GM23248 (cell line): Measurements from ENCODE around the gene EEF1A2. TPM values are rescaled to one million over a fixed set of nuclear protein-coding genes. Genes with fewer than 3 reads are reported as not detected.

Experiments used
- DNase-seq: peaks from one replicate; pipeline ENCODE4 v3.0.0-alpha.2; 2015
- H2AFZ ChIP-seq: fragments of 200-600 bp; sonication (generic); 2 replicates; pipeline ENCODE4 v1.6.1; 2016; ENCODE audit warnings: antibody characterized with exemption
- H3F3A ChIP-seq: fragments of 200-600 bp; sonication (generic); 2 replicates; pipeline ENCODE4 v1.6.1; 2016; ENCODE audit warnings: mild to moderate bottlenecking, antibody characterized with exemption, mixed run types; ENCODE audit not compliant: insufficient read depth
- H3K27ac ChIP-seq: fragments of 200-600 bp; sonication (generic); 2 replicates; pipeline ENCODE4 v1.5.1; 2016; ENCODE audit warnings: mild to moderate bottlenecking
- H3K27me3 ChIP-seq: fragments of 200-600 bp; sonication (generic); replicated peaks from 2 replicates; pipeline ENCODE4 v1.6.1; 2016; ENCODE audit warnings: mild to moderate bottlenecking; ENCODE audit not compliant: insufficient read depth
- H3K36me3 ChIP-seq: fragments of 200-600 bp; sonication (generic); 2 replicates; pipeline ENCODE4 v1.6.1; 2016; ENCODE audit warnings: low read depth, mild to moderate bottlenecking
- H3K4me1 ChIP-seq: fragments of 200-600 bp; sonication (generic); 2 replicates; pipeline ENCODE4 v1.6.1; 2016; ENCODE audit warnings: mild to moderate bottlenecking; ENCODE audit not compliant: insufficient read depth
- H3K4me2 ChIP-seq: fragments of 200-600 bp; sonication (generic); one replicate; pipeline ENCODE4 v1.6.1; 2016; ENCODE audit warnings: mild to moderate bottlenecking; ENCODE audit not compliant: unreplicated experiment
- H3K4me3 ChIP-seq: fragments of 200-600 bp; sonication (generic); 2 replicates; pipeline ENCODE4 v1.5.1; 2016; ENCODE audit warnings: mild to moderate bottlenecking
- H3K79me2 ChIP-seq: fragments of 200-600 bp; sonication (generic); 2 replicates; pipeline ENCODE4 v1.6.1; 2016; ENCODE audit warnings: mild to moderate bottlenecking; ENCODE audit not compliant: insufficient read depth
- H3K9ac ChIP-seq: fragments of 200-600 bp; sonication (generic); 2 replicates; pipeline ENCODE4 v1.6.1; 2016; ENCODE audit warnings: mild to moderate bottlenecking
- H3K9me2 ChIP-seq: fragments of 200-600 bp; sonication (generic); 2 replicates; pipeline ENCODE4 v1.6.1; 2016; ENCODE audit warnings: mixed run types, mild to moderate bottlenecking, moderate library complexity; ENCODE audit not compliant: insufficient read depth
- H3K9me3 ChIP-seq: fragments of 200-600 bp; sonication (generic); one replicate; pipeline ENCODE4 v1.6.1; 2017; ENCODE audit warnings: low read depth
- H4K20me1 ChIP-seq: fragments of 200-600 bp; sonication (generic); 2 replicates; pipeline ENCODE4 v1.6.0; 2016; ENCODE audit not compliant: insufficient read depth
- EZH2 ChIP-seq: fragments of 200-600 bp; sonication (generic); IDR thresholded peaks from 2 replicates; pipeline ENCODE4 v1.6.1; 2018; ENCODE audit warnings: antibody characterized with exemption, mild to moderate bottlenecking; ENCODE audit not compliant: insufficient read depth, poor library complexity, severe bottlenecking
- EZH2phosphoT487 ChIP-seq: fragments of 200-600 bp; sonication (generic); IDR thresholded peaks from 2 replicates; pipeline ENCODE4 v1.6.1; 2018; ENCODE audit warnings: antibody characterized with exemption, moderate library complexity, mild to moderate bottlenecking, low read depth; ENCODE audit not compliant: insufficient read depth
- WGBS, 2 experiments: methylation state at CpG; one replicate each; pipeline ENCODE4 v1.1.6; 2015 to 2017; ENCODE audit warnings: low lambda C conversion rate in 2 of 2, low coverage in 1 of 2; ENCODE audit errors: missing lambda C conversion rate in 2 of 2; 5-methylcytosine and 5-hydroxymethylcytosine counted together
- in situ Hi-C: fragments of 300-500 bp; cut with MboI; formaldehyde crosslinking; loops from 2 replicates; pipeline ENCODE4 v1.15.0; 2020
- polyA plus RNA-seq: library from polyadenylated mRNA; unstranded; fragments of >200 nt; fragmentation: Nextera tagmentation; extraction: Ambion mirVana; gene quantifications from 2 replicates; pipeline ENCODE4 v1.2.1, GENCODE V29; 2016
- total RNA-seq: library from RNA; depleted of rRNA; stranded (reverse); fragments of >200 nt; shearing (Covaris generic); gene quantifications from 2 replicates; pipeline ENCODE4 v1.2.3, GENCODE V29; 2014

The EEF1A2 gene
- total and polyA plus RNA-seq, 2 experiments from 2014 or later, result 0.43 TPM; not detected in 1

DNA sequence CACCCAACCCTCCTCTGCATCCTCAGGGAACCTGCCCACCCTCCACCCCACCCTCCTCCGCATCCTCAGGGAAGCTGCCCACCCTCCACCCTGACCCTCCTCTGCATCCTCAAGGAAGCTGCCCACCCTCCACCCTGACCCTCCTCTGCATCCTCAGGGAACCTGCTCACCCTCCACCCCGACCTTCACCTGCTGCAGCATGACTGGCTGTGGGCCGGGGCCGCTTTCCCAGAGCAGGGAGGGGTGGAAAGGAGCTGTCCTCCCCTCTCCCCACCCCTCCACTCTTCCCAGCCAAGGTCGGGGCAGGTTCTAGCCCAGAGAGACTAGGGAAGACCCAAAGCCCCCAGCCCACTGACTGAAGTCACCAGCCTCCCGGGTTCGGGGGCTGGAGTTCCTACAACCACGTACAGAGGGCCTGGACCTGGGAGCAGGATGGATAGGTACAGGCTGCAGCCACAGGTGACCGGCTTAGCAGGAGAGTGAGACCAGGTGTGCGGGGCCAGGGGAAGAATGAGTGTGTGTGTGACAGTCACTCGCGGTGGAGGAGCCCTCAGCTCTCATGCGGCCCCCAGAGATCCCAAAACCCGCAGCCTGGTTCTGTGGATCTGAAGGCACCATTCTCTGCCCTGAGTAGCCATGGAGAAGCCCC lies 11.6 kb downstream of the EEF1A2 start:
- no peaks in the 10 kb centered on the region for H4K20me1 ChIP-seq
- no peak for TF ChIP-seq EZH2
- TF ChIP-seq EZH2phosphoT487, result no peak
- H3K9ac ChIP-seq, result no peak overlapping the region
- no peaks in the 10 kb centered on the region for H3K9me3 ChIP-seq
- H3K4me2 ChIP-seq, result no peak overlapping the region
- H2AFZ ChIP-seq, result no peak overlapping the region
- H3K4me1 ChIP-seq, result no peaks in the 10 kb centered on the region
- H3K36me3 ChIP-seq, result no peaks in the 10 kb centered on the region
- H3K4me3 ChIP-seq, result no peak overlapping the region
- H3K9me2 ChIP-seq, result no peaks in the 10 kb centered on the region
- WGBS, 2 experiments, result 56 to 61% methylated on average over 10 to 14 of the region's 14 CpGs
- in situ Hi-C loops, result no loop called here
- no peaks in the 10 kb centered on the region for H3K79me2 ChIP-seq
- peaks cover 24% of the 10 kb centered on the region for H3K27me3 ChIP-seq
- no peak for DNase-seq
- H3F3A ChIP-seq, result no peaks in the 10 kb centered on the region
- H3K27ac ChIP-seq, result no peak overlapping the region

- no peak overlapping the region for H3K27ac ChIP-seq
- no peak overlapping the region for H3K4me2 ChIP-seq
- no peaks in the 10 kb centered on the region for H3F3A ChIP-seq
- in situ Hi-C loops, result no loop called here
- peaks cover 24% of the 10 kb centered on the region for H3K27me3 ChIP-seq
- DNase-seq, result no peak
- H3K9me2 ChIP-seq, result no peaks in the 10 kb centered on the region
- no peak overlapping the region for H2AFZ ChIP-seq
- H3K79me2 ChIP-seq, result no peaks in the 10 kb centered on the region
- no peak overlapping the region for H3K9ac ChIP-seq
- H3K4me1 ChIP-seq, result no peaks in the 10 kb centered on the region
- 82 to 83% methylated on average over 17 of the region's 17 CpGs for WGBS, 2 experiments
- H3K9me3 ChIP-seq, result no peaks in the 10 kb centered on the region
- no peak overlapping the region for H3K4me3 ChIP-seq
- no peak for TF ChIP-seq EZH2
- H4K20me1 ChIP-seq, result no peaks in the 10 kb centered on the region
- no peaks in the 10 kb centered on the region for H3K36me3 ChIP-seq
Measured at GRCh38 chr20:63486300-63486855, 12.5 kb downstream of the EEF1A2 start.

GRCh38 chr20:63484651-63485403 lies 14.1 kb downstream of the EEF1A2 start:
- H3K4me1 ChIP-seq, result no peaks in the 10 kb centered on the region
- no peaks in the 10 kb centered on the region for H3K9me2 ChIP-seq
- no peaks in the 10 kb centered on the region for H3K9me3 ChIP-seq
- peaks cover 24% of the 10 kb centered on the region for H3K27me3 ChIP-seq
- H3F3A ChIP-seq, result no peaks in the 10 kb centered on the region
- no peak overlapping the region for H3K27ac ChIP-seq
- no peak for DNase-seq
- H2AFZ ChIP-seq, result no peak overlapping the region
- no peak overlapping the region for H3K9ac ChIP-seq
- TF ChIP-seq EZH2 (no peak), EZH2phosphoT487 (no peak)
- no peaks in the 10 kb centered on the region for H3K36me3 ChIP-seq
- WGBS, 2 experiments, result 20 to 29% methylated on average over 15 to 18 of the region's 18 CpGs
- H3K4me2 ChIP-seq, result no peak overlapping the region
- no peak overlapping the region for H3K4me3 ChIP-seq
- H4K20me1 ChIP-seq, result no peaks in the 10 kb centered on the region
- no peaks in the 10 kb centered on the region for H3K79me2 ChIP-seq
- in situ Hi-C loops, result no loop called here

GRCh38 chr20:63484236-63484635 lies 14.6 kb downstream of the EEF1A2 start:
- 40 to 54% methylated on average over 15 to 17 of the region's 17 CpGs for WGBS, 2 experiments
- Histone ChIP-seq H4K20me1 (no peaks in the 10 kb centered on the region), H3K9ac (no peak overlapping the region), H3K4me1 (no peaks in the 10 kb centered on the region), H3K4me2 (no peak overlapping the region), H3K9me2 (no peaks in the 10 kb centered on the region), H2AFZ (no peak overlapping the region), H3K9me3 (no peaks in the 10 kb centered on the region), H3K79me2 (no peaks in the 10 kb centered on the region), H3K4me3 (no peak overlapping the region), H3K27ac (no peak overlapping the region), H3K27me3 (peaks cover 20% of the 10 kb centered on the region), H3K36me3 (no peaks in the 10 kb centered on the region), H3F3A (no peaks in the 10 kb centered on the region)
- DNase-seq, result no peak
- TF ChIP-seq EZH2, result no peak
- no peak for TF ChIP-seq EZH2phosphoT487
- in situ Hi-C loops, result no loop called here
